Measurements from ENCODE around the gene ZNF629.

Gene ZNF629

DNA sequence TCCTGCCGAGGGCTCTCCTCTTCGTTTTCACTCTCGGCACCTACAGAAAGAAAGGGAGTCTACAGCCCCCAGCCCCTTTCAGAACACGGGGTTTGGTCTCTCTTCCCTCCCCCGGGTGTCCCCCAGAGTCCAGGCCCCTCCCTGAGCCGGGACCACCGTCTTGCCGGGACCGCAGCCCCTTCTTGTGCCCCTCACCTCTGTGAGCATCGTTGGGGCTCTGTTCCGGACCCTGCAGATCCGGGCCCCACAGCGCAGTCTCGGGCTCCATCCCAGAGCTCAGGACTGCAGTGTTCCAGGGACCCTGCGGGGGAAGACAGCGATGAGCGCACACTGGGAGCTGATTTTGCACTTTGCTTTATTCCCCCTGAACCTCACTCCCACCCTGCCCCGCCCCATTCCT lies 2.8 kb downstream of the ZNF629 start:
- TF ChIP-seq, protein P1, sequence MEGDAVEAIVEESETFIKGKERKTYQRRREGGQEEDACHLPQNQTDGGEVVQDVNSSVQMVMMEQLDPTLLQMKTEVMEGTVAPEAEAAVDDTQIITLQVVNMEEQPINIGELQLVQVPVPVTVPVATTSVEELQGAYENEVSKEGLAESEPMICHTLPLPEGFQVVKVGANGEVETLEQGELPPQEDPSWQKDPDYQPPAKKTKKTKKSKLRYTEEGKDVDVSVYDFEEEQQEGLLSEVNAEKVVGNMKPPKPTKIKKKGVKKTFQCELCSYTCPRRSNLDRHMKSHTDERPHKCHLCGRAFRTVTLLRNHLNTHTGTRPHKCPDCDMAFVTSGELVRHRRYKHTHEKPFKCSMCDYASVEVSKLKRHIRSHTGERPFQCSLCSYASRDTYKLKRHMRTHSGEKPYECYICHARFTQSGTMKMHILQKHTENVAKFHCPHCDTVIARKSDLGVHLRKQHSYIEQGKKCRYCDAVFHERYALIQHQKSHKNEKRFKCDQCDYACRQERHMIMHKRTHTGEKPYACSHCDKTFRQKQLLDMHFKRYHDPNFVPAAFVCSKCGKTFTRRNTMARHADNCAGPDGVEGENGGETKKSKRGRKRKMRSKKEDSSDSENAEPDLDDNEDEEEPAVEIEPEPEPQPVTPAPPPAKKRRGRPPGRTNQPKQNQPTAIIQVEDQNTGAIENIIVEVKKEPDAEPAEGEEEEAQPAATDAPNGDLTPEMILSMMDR (IDR thresholded peaks at IDR 0.05; ENCODE audit: borderline replicate concordance, insufficient read depth, low read depth, low read length) = no peak
- H3K4me3 ChIP-seq (ENCODE audit: low read depth, low read length) = no peak overlapping the region

DNA sequence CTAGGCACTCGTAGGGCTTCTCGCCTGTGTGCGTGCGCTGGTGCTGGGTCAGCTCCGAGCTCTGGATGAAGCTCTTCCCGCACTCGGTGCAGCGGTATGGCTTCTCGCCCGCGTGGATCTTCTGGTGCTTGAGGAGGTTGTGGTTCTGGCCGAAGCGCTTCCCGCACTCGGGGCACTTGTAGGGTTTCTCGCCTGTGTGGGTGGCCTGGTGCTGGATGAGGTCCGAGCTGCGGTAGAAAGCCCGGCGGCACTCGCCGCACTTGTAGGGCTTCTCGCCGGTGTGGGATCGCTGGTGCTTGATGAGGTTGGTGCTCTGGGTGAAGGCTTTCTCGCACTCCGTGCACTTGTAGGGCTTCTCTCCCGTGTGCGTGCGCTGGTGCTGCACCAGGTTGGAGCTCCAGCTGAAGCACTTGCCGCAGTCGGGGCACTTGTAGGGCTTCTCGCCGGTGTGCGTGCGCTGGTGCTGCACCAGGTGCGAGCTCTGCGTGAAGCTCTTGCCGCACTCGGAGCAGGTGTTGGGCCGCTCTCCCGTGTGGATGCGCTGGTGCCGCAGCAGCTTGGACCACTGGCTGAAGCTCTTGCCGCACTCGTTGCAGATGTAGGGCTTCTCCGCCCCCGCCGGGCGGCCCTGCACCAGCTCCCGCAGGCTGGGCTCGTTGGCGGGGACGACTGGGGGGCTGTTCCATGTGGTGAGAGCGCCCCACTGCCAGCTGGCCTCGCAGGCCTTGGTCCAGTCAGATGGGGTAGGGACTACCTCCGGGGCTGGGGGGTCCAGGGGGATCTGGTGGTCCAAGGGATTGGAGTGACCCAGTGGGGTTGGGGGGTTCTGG lies 3.5 kb downstream of the ZNF629 start:
- TF ChIP-seq, protein P1 (IDR thresholded peaks at IDR 0.05; ENCODE audit: borderline replicate concordance, insufficient read depth, low read depth, low read length) = no peak
- no peak overlapping the region for H3K4me3 ChIP-seq (ENCODE audit: low read depth, low read length)

DNA sequence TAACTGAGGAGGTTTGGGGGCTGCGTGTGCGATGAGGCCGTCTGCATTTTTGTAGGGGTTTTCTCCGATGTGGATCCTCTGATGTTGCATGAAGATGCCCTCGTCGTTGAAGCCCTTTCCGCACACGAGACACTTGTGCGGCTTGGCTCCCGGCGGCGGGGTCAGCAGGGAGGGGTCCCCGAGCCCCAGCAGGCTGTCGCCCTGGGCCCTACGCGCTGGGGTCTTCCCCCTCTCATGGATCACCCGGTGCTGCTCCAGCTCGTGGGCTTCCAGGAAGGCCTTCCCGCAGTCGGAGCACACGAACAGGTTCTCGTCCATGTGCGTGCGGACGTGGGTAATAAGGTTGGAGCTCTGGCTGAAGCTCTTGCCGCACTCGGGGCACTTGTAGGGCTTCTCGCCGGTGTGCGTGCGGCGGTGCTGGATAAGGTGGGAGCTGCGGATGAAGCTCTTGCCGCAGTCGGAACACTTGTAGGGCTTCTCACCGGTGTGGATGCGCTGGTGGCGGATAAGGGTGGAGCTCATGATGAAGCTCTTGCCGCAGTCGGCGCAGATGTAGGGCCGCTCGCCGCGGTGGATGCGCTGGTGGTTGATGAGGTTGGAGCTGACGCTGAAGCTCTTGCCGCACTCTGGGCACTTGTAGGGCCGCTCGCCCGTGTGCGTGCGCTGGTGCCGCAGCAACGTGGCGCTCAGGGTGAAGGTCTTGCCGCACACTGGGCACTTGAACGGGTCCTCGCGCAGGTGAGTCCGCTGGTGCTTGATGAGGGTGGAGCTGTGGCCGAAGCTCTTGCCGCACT lies 4.3 kb downstream of the ZNF629 start:
- TF ChIP-seq, protein P1 (IDR thresholded peaks at IDR 0.05; ENCODE audit: borderline replicate concordance, insufficient read depth, low read depth, low read length) = no peak
- no peak overlapping the region for H3K4me3 ChIP-seq (ENCODE audit: low read depth, low read length)

DNA sequence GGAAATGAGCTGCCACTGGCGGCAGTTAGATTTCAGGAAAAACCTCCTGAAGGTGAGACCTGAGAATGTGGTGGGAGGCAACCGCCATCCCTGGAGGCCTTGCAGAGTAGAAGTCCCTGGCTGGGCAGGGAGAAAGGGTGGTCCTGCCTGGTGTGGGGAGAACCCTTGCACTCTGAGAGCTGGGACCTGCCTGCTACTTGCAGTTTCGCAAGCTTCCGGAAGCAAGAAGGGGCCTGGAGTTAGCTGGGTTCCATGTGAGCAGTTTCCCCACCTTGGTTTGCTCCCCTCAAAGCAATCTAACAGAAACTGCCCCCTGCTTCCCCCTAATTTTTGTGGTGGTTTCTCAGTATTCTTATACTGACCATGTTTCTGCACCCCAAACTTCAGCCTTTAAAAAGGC lies 6.5 kb downstream of the ZNF629 start:
- TF ChIP-seq, protein P1 (IDR thresholded peaks at IDR 0.05; ENCODE audit: borderline replicate concordance, insufficient read depth, low read depth, low read length) = no peak
- H3K4me3 ChIP-seq (ENCODE audit: low read depth, low read length) = no peak overlapping the region

DNA sequence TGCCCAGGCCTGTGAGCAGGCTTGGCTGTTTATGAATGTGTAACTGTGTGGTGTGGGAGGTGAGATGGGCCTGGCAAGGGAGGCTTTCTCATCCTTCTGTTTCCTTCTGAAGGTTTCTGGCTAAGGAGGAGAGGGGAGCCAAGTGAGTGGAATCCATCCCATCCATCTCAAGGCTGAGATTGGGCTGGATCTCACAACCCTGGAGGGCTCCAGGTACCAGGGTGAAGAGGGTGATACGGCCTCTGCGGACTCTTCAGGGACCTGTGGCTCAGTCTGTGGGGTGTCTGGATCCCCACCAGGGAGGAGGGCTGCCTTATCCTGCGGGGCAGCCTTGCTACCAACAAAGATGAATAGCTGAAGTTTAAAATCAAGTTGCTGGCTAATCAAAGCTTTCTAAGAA lies 7.0 kb downstream of the ZNF629 start:
- H3K4me3 ChIP-seq (ENCODE audit: low read depth, low read length) = no peak overlapping the region
- TF ChIP-seq, protein P1 (IDR thresholded peaks at IDR 0.05; ENCODE audit: borderline replicate concordance, insufficient read depth, low read depth, low read length) = no peak

DNA sequence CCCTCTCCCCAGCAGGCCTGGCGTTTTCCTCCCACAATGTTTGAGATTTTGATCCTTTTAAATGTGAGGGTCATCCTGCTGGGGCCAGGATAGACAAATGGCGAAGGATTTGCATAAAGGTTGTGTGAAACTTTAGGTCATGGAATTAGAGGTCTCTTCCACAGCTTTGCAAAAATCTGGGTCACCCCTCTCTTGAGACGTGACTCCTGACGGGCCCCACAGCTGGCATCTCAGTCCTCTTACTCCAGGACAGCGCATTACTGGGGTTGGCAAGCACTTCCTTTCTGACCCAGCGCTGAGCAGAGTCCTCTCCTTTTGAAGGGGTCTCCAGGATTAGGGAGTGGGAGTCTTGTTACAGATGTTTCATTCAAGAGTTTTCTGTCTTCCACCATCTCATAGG lies 7.4 kb downstream of the ZNF629 start:
- TF ChIP-seq, protein P1 (IDR thresholded peaks at IDR 0.05; ENCODE audit: borderline replicate concordance, insufficient read depth, low read depth, low read length) = no peak
- no peak overlapping the region for H3K4me3 ChIP-seq (ENCODE audit: low read depth, low read length)

All from GM12875 (cell line).